Cardiac muscle cell (in vitro differentiated cells and primary cell): ENCODE results near the gene SPATA20. TPM values are rescaled to one million over a fixed set of nuclear protein-coding genes. Genes with fewer than 3 reads are reported as not detected.

Experiments
- DNase-seq, 2 donors: peaks; one replicate each; pipeline versions ENCODE4 v3.0.0 to v3.0.0-alpha.2; 2010 to 2017; ENCODE audit warnings: low read depth in 1 of 2, low spot score in 1 of 2
- H3K27ac ChIP-seq: fragments of 200-600 bp; sonication (generic); 2 replicates; pipeline ENCODE4 v1.5.1; 2016
- H3K27me3 ChIP-seq: fragments of 200-600 bp; sonication (generic); 2 replicates; pipeline ENCODE4 v1.6.0; 2016; ENCODE audit warnings: control low read depth
- H3K36me3 ChIP-seq: fragments of 200-600 bp; sonication (generic); 2 replicates; pipeline ENCODE4 v1.5.1; 2016; ENCODE audit warnings: control low read depth
- H3K4me1 ChIP-seq: fragments of 200-600 bp; sonication (generic); 2 replicates; pipeline ENCODE4 v1.8.1; 2017; ENCODE audit warnings: low read depth, mild to moderate bottlenecking, mixed run types
- H3K4me3 ChIP-seq: fragments of 200-600 bp; sonication (generic); 2 replicates; pipeline ENCODE4 v1.5.1; 2016; ENCODE audit warnings: mild to moderate bottlenecking
- H3K9me3 ChIP-seq: fragments of 200-600 bp; sonication (generic); 2 replicates; pipeline ENCODE4 v1.5.1; 2017; ENCODE audit warnings: low read depth, mild to moderate bottlenecking, control low read depth
- polyA plus RNA-seq: library from polyadenylated mRNA; unstranded; fragments of >200 nt; fragmentation: Nextera tagmentation; extraction: Ambion mirVana; gene quantifications from 2 replicates; pipeline ENCODE4 v1.2.1, GENCODE V29; 2016
- total RNA-seq: library from RNA; depleted of rRNA; stranded (reverse); fragments of >200 nt; gene quantifications from 2 replicates; pipeline ENCODE4 v1.2.3, GENCODE V29; 2016
- TF ChIP-seq, protein P1 (sequence below): IDR thresholded peaks from 2 replicates; pipeline ENCODE4 v1.5.1; 2012; ENCODE audit warnings: low read depth, mild to moderate bottlenecking, low read length

SPATA20 gene
- total and polyA plus RNA-seq, 2 experiments from 2014 or later: 103 to 216 TPM

DNA sequence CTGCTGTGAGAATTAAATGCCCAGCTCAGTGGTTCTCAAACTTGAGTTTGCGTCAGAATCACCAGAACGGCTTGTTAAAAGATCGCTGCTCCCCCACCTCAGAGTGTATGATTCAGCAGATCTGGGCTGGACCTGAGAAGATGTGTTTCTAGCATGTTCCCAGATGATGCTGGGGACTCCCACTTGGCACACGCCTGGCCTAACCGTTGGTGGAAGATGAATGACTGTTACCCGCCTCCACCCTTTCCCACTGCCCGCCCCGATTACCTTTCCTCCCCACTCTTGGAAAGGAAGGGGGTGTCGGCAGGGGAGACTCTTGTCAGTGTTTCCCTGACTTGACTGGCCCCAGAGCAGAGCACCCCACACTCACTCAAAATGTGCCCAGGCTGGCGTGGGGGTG lies 58.5 kb downstream of the SPATA20 start:
- no peaks in the 10 kb centered on the region for H3K9me3 ChIP-seq
- H3K27me3 ChIP-seq: no peaks in the 10 kb centered on the region
- H3K27ac ChIP-seq: no peak overlapping the region
- H3K4me1 ChIP-seq: peaks cover 11% of the 10 kb centered on the region
- peak in 1 of 2 donors; percentile 67 for DNase-seq
- H3K4me3 ChIP-seq: no peak overlapping the region
- TF ChIP-seq, protein P1, sequence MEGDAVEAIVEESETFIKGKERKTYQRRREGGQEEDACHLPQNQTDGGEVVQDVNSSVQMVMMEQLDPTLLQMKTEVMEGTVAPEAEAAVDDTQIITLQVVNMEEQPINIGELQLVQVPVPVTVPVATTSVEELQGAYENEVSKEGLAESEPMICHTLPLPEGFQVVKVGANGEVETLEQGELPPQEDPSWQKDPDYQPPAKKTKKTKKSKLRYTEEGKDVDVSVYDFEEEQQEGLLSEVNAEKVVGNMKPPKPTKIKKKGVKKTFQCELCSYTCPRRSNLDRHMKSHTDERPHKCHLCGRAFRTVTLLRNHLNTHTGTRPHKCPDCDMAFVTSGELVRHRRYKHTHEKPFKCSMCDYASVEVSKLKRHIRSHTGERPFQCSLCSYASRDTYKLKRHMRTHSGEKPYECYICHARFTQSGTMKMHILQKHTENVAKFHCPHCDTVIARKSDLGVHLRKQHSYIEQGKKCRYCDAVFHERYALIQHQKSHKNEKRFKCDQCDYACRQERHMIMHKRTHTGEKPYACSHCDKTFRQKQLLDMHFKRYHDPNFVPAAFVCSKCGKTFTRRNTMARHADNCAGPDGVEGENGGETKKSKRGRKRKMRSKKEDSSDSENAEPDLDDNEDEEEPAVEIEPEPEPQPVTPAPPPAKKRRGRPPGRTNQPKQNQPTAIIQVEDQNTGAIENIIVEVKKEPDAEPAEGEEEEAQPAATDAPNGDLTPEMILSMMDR: no peak
- H3K36me3 ChIP-seq: no peaks in the 10 kb centered on the region

Other genes with a start within 250 kb of the SPATA20 start
- 62.2 and 80.0 TPM in 2 replicates for gene XYLT2, start 201.0 kb upstream of the SPATA20 start, total RNA-seq
- gene XYLT2, start 201.0 kb upstream of the SPATA20 start, polyA plus RNA-seq: 48.8 and 60.9 TPM in 2 replicates
- 62.4 and 107 TPM in 2 replicates for gene MRPL27, start 174.0 kb upstream of the SPATA20 start, total RNA-seq
- gene MRPL27, start 174.0 kb upstream of the SPATA20 start, polyA plus RNA-seq: 142 and 158 TPM in 2 replicates
- gene EME1, start 173.9 kb upstream of the SPATA20 start, total RNA-seq: 7.9 and 13.4 TPM in 2 replicates
- gene EME1, start 173.9 kb upstream of the SPATA20 start, polyA plus RNA-seq: 5.2 and 30.7 TPM in 2 replicates
- gene LRRC59, start 149.7 kb upstream of the SPATA20 start, total RNA-seq: 60.3 and 66.7 TPM in 2 replicates
- 47.0 and 58.9 TPM in 2 replicates for gene LRRC59, start 149.7 kb upstream of the SPATA20 start, polyA plus RNA-seq
- 116 and 177 TPM in 2 replicates for gene ACSF2, start 121.0 kb upstream of the SPATA20 start, total RNA-seq
- gene ACSF2, start 121.0 kb upstream of the SPATA20 start, polyA plus RNA-seq: 73.3 and 96.6 TPM in 2 replicates
- 0.11 TPM in 1 of 2 replicates, not detected in the other for gene CHAD, start 78.3 kb upstream of the SPATA20 start, total RNA-seq
- 2.5 and 3.9 TPM in 2 replicates for gene CHAD, start 78.3 kb upstream of the SPATA20 start, polyA plus RNA-seq
- gene RSAD1, start 68.3 kb upstream of the SPATA20 start, total RNA-seq: 24.1 and 35.8 TPM in 2 replicates
- gene RSAD1, start 68.3 kb upstream of the SPATA20 start, polyA plus RNA-seq: 39.7 and 55.4 TPM in 2 replicates
- gene MYCBPAP, start 38.7 kb upstream of the SPATA20 start, total RNA-seq: 1.2 and 3.2 TPM in 2 replicates
- gene MYCBPAP, start 38.7 kb upstream of the SPATA20 start, polyA plus RNA-seq: 1.2 and 2.5 TPM in 2 replicates
- gene EPN3, start 14.4 kb upstream of the SPATA20 start, total RNA-seq: 2.0 and 3.1 TPM in 2 replicates
- gene EPN3, start 14.4 kb upstream of the SPATA20 start, polyA plus RNA-seq: 1.9 and 3.5 TPM in 2 replicates
- gene CACNA1G, start 13.5 kb downstream of the SPATA20 start, total RNA-seq: 29.7 and 46.1 TPM in 2 replicates
- 19.0 and 22.8 TPM in 2 replicates for gene CACNA1G, start 13.5 kb downstream of the SPATA20 start, polyA plus RNA-seq
- not detected in 2 replicates for gene ABCC3, start 87.7 kb downstream of the SPATA20 start, total RNA-seq
- gene ABCC3, start 87.7 kb downstream of the SPATA20 start, polyA plus RNA-seq: 0.06 and 0.53 TPM in 2 replicates
- 22.8 and 23.6 TPM in 2 replicates for gene ANKRD40, start 160.7 kb downstream of the SPATA20 start, total RNA-seq
- 12.3 and 14.6 TPM in 2 replicates for gene ANKRD40, start 160.7 kb downstream of the SPATA20 start, polyA plus RNA-seq
- 72.5 and 289 TPM in 2 replicates for gene LUC7L3, start 172.4 kb downstream of the SPATA20 start, total RNA-seq
- 398 and 494 TPM in 2 replicates for gene LUC7L3, start 172.4 kb downstream of the SPATA20 start, polyA plus RNA-seq
- not detected in 2 replicates for gene ANKRD40CL, start 220.3 kb downstream of the SPATA20 start, total RNA-seq
- gene ANKRD40CL, start 220.3 kb downstream of the SPATA20 start, polyA plus RNA-seq: not detected in 2 replicates